Neural crest cell (in vitro differentiated cells): ENCODE measurements around the gene CORO6. TPM values are rescaled to one million over a fixed set of nuclear protein-coding genes. Genes with fewer than 3 reads are reported as not detected.

ENCODE experiments used
- DNase-seq: peaks from one replicate; pipeline ENCODE4 v3.0.0; 2021; ENCODE audit warnings: low read depth, mixed read lengths, low spot score
- H3K27ac Mint-ChIP-seq: one replicate; pipeline ENCODE4 v1.8.0; 2021; ENCODE audit warnings: mild to moderate bottlenecking, mixed read lengths; ENCODE audit not compliant: unreplicated experiment
- H3K27me3 Mint-ChIP-seq: 2 replicates; pipeline ENCODE4 v1.8.0; 2021; ENCODE audit warnings: low read depth, mild to moderate bottlenecking, mixed read lengths
- H3K36me3 Mint-ChIP-seq: 2 replicates; pipeline ENCODE4 v1.8.0; 2021; ENCODE audit warnings: low read depth, mild to moderate bottlenecking, mixed read lengths
- H3K4me1 Mint-ChIP-seq: 2 replicates; pipeline ENCODE4 v1.8.0; 2021; ENCODE audit warnings: mixed read lengths
- H3K4me3 Mint-ChIP-seq: one replicate; pipeline ENCODE4 v1.8.0; 2021; ENCODE audit warnings: mild to moderate bottlenecking, mixed read lengths
- H3K9me3 Mint-ChIP-seq: 2 replicates; pipeline ENCODE4 v1.8.0; 2021; ENCODE audit warnings: mixed read lengths
- CTCF ChIP-seq: fragments of 200-600 bp; sonication (generic); conservative IDR thresholded peaks from 2 replicates; pipeline ENCODE4 v1.5.0; 2021; ENCODE audit warnings: antibody characterized with exemption, mild to moderate bottlenecking
- total RNA-seq: library from RNA; stranded (reverse); gene quantifications from 2 replicates; pipeline ENCODE4 v1.2.1, GENCODE V29; 2021

Gene CORO6
- total RNA-seq, 1 donor from 2014 or later, result 2.7 TPM

GRCh38 chr17:29620271-29620670, 2.4 kb downstream of the CORO6 start:
- TF ChIP-seq CTCF, result no peak
- no peaks in the 10 kb centered on the region for H3K36me3 Mint-ChIP-seq
- no peaks in the 10 kb centered on the region for H3K9me3 Mint-ChIP-seq
- no peak overlapping the region for H3K27ac Mint-ChIP-seq
- H3K4me1 Mint-ChIP-seq, result peaks cover 20% of the 10 kb centered on the region
- no peak for DNase-seq
- H3K4me3 Mint-ChIP-seq, result peak overlapping the region; percentile 73
- peaks cover 82% of the 10 kb centered on the region for H3K27me3 Mint-ChIP-seq

GRCh38 chr17:29619251-29619650, 3.5 kb downstream of the CORO6 start:
- peaks cover 92% of the 10 kb centered on the region for H3K27me3 Mint-ChIP-seq
- no peaks in the 10 kb centered on the region for H3K36me3 Mint-ChIP-seq
- peak overlapping the region; percentile 73 for H3K4me3 Mint-ChIP-seq
- H3K9me3 Mint-ChIP-seq, result no peaks in the 10 kb centered on the region
- peak; percentile 22 for TF ChIP-seq CTCF
- no peak overlapping the region for H3K27ac Mint-ChIP-seq
- no peak for DNase-seq
- H3K4me1 Mint-ChIP-seq, result peaks cover 31% of the 10 kb centered on the region

DNA sequence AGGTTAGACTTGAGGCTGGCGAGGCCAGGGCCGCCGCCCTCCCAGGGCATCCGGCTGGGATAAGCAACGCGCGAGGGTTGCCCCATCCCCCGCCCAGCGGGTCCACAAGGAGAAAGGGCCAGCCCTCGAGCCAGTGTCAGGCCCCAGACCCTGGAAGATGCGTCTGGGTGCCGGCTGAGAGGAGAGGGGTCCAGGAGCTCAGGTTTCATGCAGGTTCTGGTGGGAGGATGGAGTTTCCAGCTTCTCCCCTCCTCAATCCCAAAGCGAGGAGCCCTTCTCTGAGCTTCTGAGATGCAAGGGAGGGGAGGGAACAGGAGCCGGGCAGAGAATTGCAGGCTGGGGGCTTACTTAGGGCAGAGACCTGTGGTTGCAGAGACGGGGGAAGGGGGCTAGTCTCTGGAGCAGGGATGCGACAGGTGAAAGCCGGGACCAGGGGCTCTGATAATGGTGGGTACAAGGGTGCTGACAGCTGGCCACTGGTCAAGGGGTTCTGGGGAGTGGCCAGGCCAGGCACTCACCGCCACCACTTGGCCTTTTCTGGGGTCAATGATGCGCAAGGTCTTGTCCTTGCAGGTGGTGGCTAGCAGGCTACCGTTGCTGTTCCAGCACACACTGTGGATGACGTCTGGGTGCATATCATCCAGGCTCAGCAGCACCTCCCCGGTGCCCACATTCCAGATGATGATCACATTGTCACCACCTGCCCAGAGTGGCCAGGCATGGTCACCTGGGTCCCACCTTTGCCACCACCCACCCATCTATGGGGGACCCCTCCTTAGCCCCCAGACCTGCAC, 4.2 kb downstream of the CORO6 start:
- peaks cover 34% of the 10 kb centered on the region for H3K4me1 Mint-ChIP-seq
- H3K4me3 Mint-ChIP-seq, result peak overlapping the region; percentile 67
- no peaks in the 10 kb centered on the region for H3K9me3 Mint-ChIP-seq
- DNase-seq, result no peak
- peaks cover 87% of the 10 kb centered on the region for H3K27me3 Mint-ChIP-seq
- no peak overlapping the region for H3K27ac Mint-ChIP-seq
- TF ChIP-seq CTCF, result peak; percentile 25
- H3K36me3 Mint-ChIP-seq, result no peaks in the 10 kb centered on the region

- TF ChIP-seq CTCF, result peak; percentile 74
- H3K4me3 Mint-ChIP-seq, result peak overlapping the region; percentile 47
- no peaks in the 10 kb centered on the region for H3K9me3 Mint-ChIP-seq
- DNase-seq, result peak; percentile 44
- H3K27ac Mint-ChIP-seq, result no peak overlapping the region
- peaks cover 80% of the 10 kb centered on the region for H3K27me3 Mint-ChIP-seq
- peaks cover 28% of the 10 kb centered on the region for H3K4me1 Mint-ChIP-seq
- no peaks in the 10 kb centered on the region for H3K36me3 Mint-ChIP-seq
Observed at GRCh38 chr17:29617481-29618271, 5.0 kb downstream of the CORO6 start.

- Mint-ChIP-seq H3K4me1 (peaks cover 28% of the 10 kb centered on the region), H3K4me3 (peak overlapping the region; percentile 47), H3K36me3 (no peaks in the 10 kb centered on the region), H3K27ac (no peak overlapping the region), H3K27me3 (peaks cover 75% of the 10 kb centered on the region), H3K9me3 (no peaks in the 10 kb centered on the region)
- DNase-seq, result peak; percentile 80
- TF ChIP-seq CTCF, result peak; percentile 68
Observed at GRCh38 chr17:29617125-29617480, 5.6 kb downstream of the CORO6 start.
